HEK293 (cell line): ENCODE measurements around the gene SRPRB.

ENCODE experiments used
- CTCF ChIA-PET: fragments of 350-600 bp; formaldehyde crosslinking; extraction: SDS; loops from one replicate; lab custom pipeline; 2021; ENCODE audit warnings: antibody characterized with exemption; lab: Yijun Ruan, JAX
- POLR2A ChIA-PET: fragments of 300-600 bp; formaldehyde crosslinking; extraction: SDS; loops from one replicate; lab custom pipeline; 2020; ENCODE audit warnings: antibody characterized with exemption, inconsistent platforms; lab: Yijun Ruan, JAX
- H3K27ac ChIP-seq: fragments of 200-500 bp; sonication (Bioruptor generic); 2 replicates; pipeline ENCODE4 v1.5.1; 2014; ENCODE audit warnings: low read depth, low read length, control low read depth, inconsistent platforms; ENCODE audit errors: extremely low read depth
- H3K36me3 ChIP-seq, 2 experiments: fragments of 200-500 bp in 1 of 2; sonication (Bioruptor generic) in 1 of 2; 1 replicate in 1 of 2; 2 replicates in 1 of 2; pipeline ENCODE4 v1.5.1; 2014 to 2017; ENCODE audit warnings: inconsistent platforms in 2 of 2, low read length in 2 of 2; ENCODE audit not compliant: control insufficient read depth in 2 of 2, insufficient read depth in 1 of 2
- H3K4me1 ChIP-seq: fragments of 200-500 bp; sonication (Bioruptor generic); 2 replicates; pipeline ENCODE4 v1.5.1; 2014; ENCODE audit warnings: mild to moderate bottlenecking, low read length, inconsistent platforms; ENCODE audit not compliant: control insufficient read depth, insufficient read depth
- H3K4me3 ChIP-seq: 2 replicates; pipeline ENCODE4 v1.5.1; 2011; ENCODE audit warnings: low read depth, mild to moderate bottlenecking, control low read depth, low read length, moderate library complexity
- H3K9me3 ChIP-seq: fragments of 200-500 bp; sonication (Bioruptor generic); 2 replicates; pipeline ENCODE4 v1.5.1; 2014; ENCODE audit warnings: low read depth, low read length, inconsistent platforms; ENCODE audit not compliant: control insufficient read depth, insufficient read depth
- GLIS1 ChIP-seq: fragments of 450-650 bp; formaldehyde crosslinking; IDR thresholded peaks from 2 replicates; pipeline ENCODE4 v1.5.1; 2016; ENCODE audit warnings: missing biosample characterization, missing genetic modification characterization
- HOXA7 ChIP-seq: sonication (generic); formaldehyde crosslinking; IDR thresholded peaks from 2 replicates; pipeline ENCODE4 v1.8.1; 2022; ENCODE audit warnings: missing genetic modification reagents, borderline replicate concordance
- KLF7 ChIP-seq: fragments of 450-650 bp; formaldehyde crosslinking; IDR thresholded peaks from 2 replicates; pipeline ENCODE4 v1.5.1; 2016; ENCODE audit warnings: missing biosample characterization, missing genetic modification characterization, borderline replicate concordance
- MZF1 ChIP-seq: fragments of 450-650 bp; formaldehyde crosslinking; IDR thresholded peaks from 2 replicates; pipeline ENCODE4 v1.5.1; 2017; ENCODE audit warnings: missing biosample characterization, missing genetic modification characterization, borderline replicate concordance
- OSR2 ChIP-seq: fragments of 450-650 bp; formaldehyde crosslinking; IDR thresholded peaks from 2 replicates; pipeline ENCODE4 v1.5.1; 2016; ENCODE audit warnings: missing biosample characterization, missing genetic modification characterization
- OVOL3 ChIP-seq: fragments of 450-650 bp; formaldehyde crosslinking; IDR thresholded peaks from 2 replicates; pipeline ENCODE4 v1.5.1; 2016; ENCODE audit warnings: missing biosample characterization, missing genetic modification characterization
- SETDB1 ChIP-seq: IDR thresholded peaks from one replicate; pipeline ENCODE4 v1.6.1; 2017; ENCODE audit warnings: mild to moderate bottlenecking, low read length, moderate library complexity, mixed read lengths; ENCODE audit not compliant: insufficient read length
- ZFP3 ChIP-seq: fragments of 450-650 bp; formaldehyde crosslinking; IDR thresholded peaks from 2 replicates; pipeline ENCODE4 v1.5.1; 2016; ENCODE audit warnings: low read depth, missing biosample characterization, missing genetic modification characterization
- ZNF112 ChIP-seq: fragments of 450-650 bp; formaldehyde crosslinking; IDR thresholded peaks from 2 replicates; pipeline ENCODE4 v1.5.0; 2017; ENCODE audit warnings: missing biosample characterization, missing genetic modification characterization
- ZNF114 ChIP-seq: fragments of 450-650 bp; formaldehyde crosslinking; IDR thresholded peaks from 2 replicates; pipeline ENCODE4 v1.5.0; 2017; ENCODE audit warnings: missing biosample characterization, missing genetic modification characterization
- ZNF138 ChIP-seq: fragments of 450-650 bp; formaldehyde crosslinking; IDR thresholded peaks from 2 replicates; pipeline ENCODE4 v1.5.1; 2016; ENCODE audit warnings: missing biosample characterization, missing genetic modification characterization, borderline replicate concordance
- ZNF302 ChIP-seq: fragments of 450-650 bp; formaldehyde crosslinking; IDR thresholded peaks from 2 replicates; pipeline ENCODE4 v1.5.1; 2016; ENCODE audit warnings: missing biosample characterization, missing genetic modification characterization, low read depth
- ZNF324 ChIP-seq: fragments of 450-650 bp; formaldehyde crosslinking; IDR thresholded peaks from 2 replicates; pipeline ENCODE4 v1.5.1; 2016; ENCODE audit warnings: missing biosample characterization, missing genetic modification characterization
- ZNF341 ChIP-seq: fragments of 450-650 bp; formaldehyde crosslinking; IDR thresholded peaks from 2 replicates; pipeline ENCODE4; 2016; ENCODE audit warnings: low read depth, missing biosample characterization, missing genetic modification characterization
- ZNF37A ChIP-seq: fragments of 450-650 bp; IDR thresholded peaks from 2 replicates; pipeline ENCODE4 v1.5.1; 2018; ENCODE audit warnings: missing biosample characterization, missing genetic modification characterization
- ZNF398 ChIP-seq: fragments of 450-650 bp; formaldehyde crosslinking; IDR thresholded peaks from 2 replicates; pipeline ENCODE4 v1.5.1; 2017; ENCODE audit warnings: missing biosample characterization, missing genetic modification characterization
- ZNF426 ChIP-seq: fragments of 450-650 bp; formaldehyde crosslinking; IDR thresholded peaks from 2 replicates; pipeline ENCODE4 v1.5.1; 2017; ENCODE audit warnings: missing biosample characterization, missing genetic modification characterization, mild to moderate bottlenecking, inconsistent platforms, moderate library complexity
- ZNF585B ChIP-seq: fragments of 450-650 bp; formaldehyde crosslinking; IDR thresholded peaks from 2 replicates; pipeline ENCODE4 v1.5.1; 2016; ENCODE audit warnings: missing biosample characterization, missing genetic modification characterization
- ZNF629 ChIP-seq: fragments of 450-650 bp; formaldehyde crosslinking; IDR thresholded peaks from 2 replicates; pipeline ENCODE4 v1.5.1; 2017; ENCODE audit warnings: missing biosample characterization, missing genetic modification characterization
- ZNF76 ChIP-seq: fragments of 450-650 bp; formaldehyde crosslinking; IDR thresholded peaks from 2 replicates; pipeline ENCODE4; 2016; ENCODE audit warnings: low read depth, missing biosample characterization, missing genetic modification characterization, borderline replicate concordance
- ZNF843 ChIP-seq: fragments of 450-650 bp; formaldehyde crosslinking; IDR thresholded peaks from 2 replicates; pipeline ENCODE4 v1.5.1; 2016; ENCODE audit warnings: missing biosample characterization, missing genetic modification characterization
- ZSCAN30 ChIP-seq: fragments of 450-650 bp; IDR thresholded peaks from 2 replicates; pipeline ENCODE4 v1.5.1; 2018; ENCODE audit warnings: missing biosample characterization, mild to moderate bottlenecking, missing genetic modification characterization, moderate library complexity
- TF ChIP-seq, protein P1 (sequence below): fragments of 450-650 bp; formaldehyde crosslinking; IDR thresholded peaks from 2 replicates; pipeline ENCODE4; 2016; ENCODE audit warnings: missing biosample characterization, missing genetic modification characterization
- TF ChIP-seq, protein P2 (sequence below): fragments of 450-650 bp; formaldehyde crosslinking; IDR thresholded peaks from 2 replicates; pipeline ENCODE4 v1.5.1; 2017; ENCODE audit warnings: missing biosample characterization, missing genetic modification characterization
- TF ChIP-seq, protein P3 (sequence below): fragments of 450-650 bp; formaldehyde crosslinking; IDR thresholded peaks from 2 replicates; pipeline ENCODE4 v1.5.1; 2016; ENCODE audit warnings: missing biosample characterization, missing genetic modification characterization
- TF ChIP-seq, protein P4 (sequence below): fragments of 450-650 bp; formaldehyde crosslinking; IDR thresholded peaks from 2 replicates; pipeline ENCODE4 v1.5.1; 2016; ENCODE audit warnings: missing biosample characterization, missing genetic modification characterization

SRPRB gene

GRCh38 chr3:133833267-133833666 lies 27.7 kb downstream of the SRPRB start:
- no peak overlapping the region for H3K27ac ChIP-seq
- POLR2A ChIA-PET: no interaction called here
- TF ChIP-seq, protein P1, sequence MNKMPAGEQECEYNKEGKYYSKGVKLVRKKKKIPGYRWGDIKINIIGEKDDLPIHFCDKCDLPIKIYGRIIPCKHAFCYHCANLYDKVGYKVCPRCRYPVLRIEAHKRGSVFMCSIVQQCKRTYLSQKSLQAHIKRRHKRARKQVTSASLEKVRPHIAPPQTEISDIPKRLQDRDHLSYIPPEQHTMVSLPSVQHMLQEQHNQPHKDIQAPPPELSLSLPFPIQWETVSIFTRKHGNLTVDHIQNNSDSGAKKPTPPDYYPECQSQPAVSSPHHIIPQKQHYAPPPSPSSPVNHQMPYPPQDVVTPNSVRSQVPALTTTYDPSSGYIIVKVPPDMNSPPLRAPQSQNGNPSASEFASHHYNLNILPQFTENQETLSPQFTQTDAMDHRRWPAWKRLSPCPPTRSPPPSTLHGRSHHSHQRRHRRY (tag by site-specific recombination): no peak
- TF ChIP-seq OSR2 (tag by site-specific recombination) (no peak), ZNF76 (tag by site-specific recombination) (no peak), OVOL3 (tag by site-specific recombination) (no peak), ZNF112 (tag by site-specific recombination) (no peak), MZF1 (tag by site-specific recombination) (no peak), KLF7 (tag by site-specific recombination) (no peak), ZNF37A (tag by site-specific recombination) (no peak), ZNF114 (tag by site-specific recombination) (no peak), ZNF341 (tag by site-specific recombination) (no peak), ZFP3 (tag by site-specific recombination) (no peak), ZNF138 (no peak)
- TF ChIP-seq, protein P2, sequence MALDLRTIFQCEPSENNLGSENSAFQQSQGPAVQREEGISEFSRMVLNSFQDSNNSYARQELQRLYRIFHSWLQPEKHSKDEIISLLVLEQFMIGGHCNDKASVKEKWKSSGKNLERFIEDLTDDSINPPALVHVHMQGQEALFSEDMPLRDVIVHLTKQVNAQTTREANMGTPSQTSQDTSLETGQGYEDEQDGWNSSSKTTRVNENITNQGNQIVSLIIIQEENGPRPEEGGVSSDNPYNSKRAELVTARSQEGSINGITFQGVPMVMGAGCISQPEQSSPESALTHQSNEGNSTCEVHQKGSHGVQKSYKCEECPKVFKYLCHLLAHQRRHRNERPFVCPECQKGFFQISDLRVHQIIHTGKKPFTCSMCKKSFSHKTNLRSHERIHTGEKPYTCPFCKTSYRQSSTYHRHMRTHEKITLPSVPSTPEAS (tag by site-specific recombination): no peak
- TF ChIP-seq, protein P3, sequence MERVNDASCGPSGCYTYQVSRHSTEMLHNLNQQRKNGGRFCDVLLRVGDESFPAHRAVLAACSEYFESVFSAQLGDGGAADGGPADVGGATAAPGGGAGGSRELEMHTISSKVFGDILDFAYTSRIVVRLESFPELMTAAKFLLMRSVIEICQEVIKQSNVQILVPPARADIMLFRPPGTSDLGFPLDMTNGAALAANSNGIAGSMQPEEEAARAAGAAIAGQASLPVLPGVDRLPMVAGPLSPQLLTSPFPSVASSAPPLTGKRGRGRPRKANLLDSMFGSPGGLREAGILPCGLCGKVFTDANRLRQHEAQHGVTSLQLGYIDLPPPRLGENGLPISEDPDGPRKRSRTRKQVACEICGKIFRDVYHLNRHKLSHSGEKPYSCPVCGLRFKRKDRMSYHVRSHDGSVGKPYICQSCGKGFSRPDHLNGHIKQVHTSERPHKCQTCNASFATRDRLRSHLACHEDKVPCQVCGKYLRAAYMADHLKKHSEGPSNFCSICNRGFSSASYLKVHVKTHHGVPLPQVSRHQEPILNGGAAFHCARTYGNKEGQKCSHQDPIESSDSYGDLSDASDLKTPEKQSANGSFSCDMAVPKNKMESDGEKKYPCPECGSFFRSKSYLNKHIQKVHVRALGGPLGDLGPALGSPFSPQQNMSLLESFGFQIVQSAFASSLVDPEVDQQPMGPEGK (tag by site-specific recombination): no peak
- TF ChIP-seq, protein P4, sequence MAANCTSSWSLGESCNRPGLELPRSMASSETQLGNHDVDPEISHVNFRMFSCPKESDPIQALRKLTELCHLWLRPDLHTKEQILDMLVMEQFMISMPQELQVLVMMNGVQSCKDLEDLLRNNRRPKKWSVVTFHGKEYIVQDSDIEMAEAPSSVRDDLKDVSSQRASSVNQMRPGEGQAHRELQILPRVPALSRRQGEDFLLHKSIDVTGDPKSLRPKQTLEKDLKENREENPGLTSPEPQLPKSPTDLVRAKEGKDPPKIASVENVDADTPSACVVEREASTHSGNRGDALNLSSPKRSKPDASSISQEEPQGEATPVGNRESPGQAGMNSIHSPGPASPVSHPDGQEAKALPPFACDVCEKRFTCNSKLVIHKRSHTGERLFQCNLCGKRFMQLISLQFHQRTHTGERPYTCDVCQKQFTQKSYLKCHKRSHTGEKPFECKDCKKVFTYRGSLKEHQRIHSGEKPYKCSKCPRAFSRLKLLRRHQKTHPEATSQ (tag by site-specific recombination): no peak
- TF ChIP-seq, all 188 proteins: peak for 0
- H3K4me1 ChIP-seq: no peaks in the 10 kb centered on the region
- no peaks in the 10 kb centered on the region for H3K9me3 ChIP-seq
- H3K4me3 ChIP-seq: no peak overlapping the region
- CTCF ChIA-PET: interaction anchor here (0.6 kb wide), 1 partner anchor 78 kb away, joined by 4 read pairs; no protein-coding TSS in a partner anchor
- peaks cover 0 to 52% of the 10 kb centered on the region in 2 experiments; a peak in 1 of 3 replicates for H3K36me3 ChIP-seq

- Histone ChIP-seq H3K27ac (no peak overlapping the region), H3K4me1 (no peaks in the 10 kb centered on the region), H3K9me3 (no peaks in the 10 kb centered on the region), H3K36me3 (peaks cover 0 to 60% of the 10 kb centered on the region in 2 experiments; a peak in 1 of 3 replicates), H3K4me3 (no peak overlapping the region)
- ChIA-PET POLR2A (no interaction called here), CTCF (interaction anchor here (0.6 kb wide), 1 partner anchor 77 kb away, joined by 4 read pairs; no protein-coding TSS in a partner anchor)
- no peak for TF ChIP-seq ZNF585B (tag by site-specific recombination)
- TF ChIP-seq ZNF324 (tag by site-specific recombination): no peak
- TF ChIP-seq ZNF629 (tag by site-specific recombination): no peak
- TF ChIP-seq ZNF302 (tag by site-specific recombination): no peak
- TF ChIP-seq SETDB1: no peak
- no peak for TF ChIP-seq ZNF398 (tag by site-specific recombination)
- no peak for TF ChIP-seq ZSCAN30 (tag by site-specific recombination)
- no peak for TF ChIP-seq ZNF426
- TF ChIP-seq ZNF843: no peak
- TF ChIP-seq HOXA7 (CRISPR knock-in tag): no peak
- no peak for TF ChIP-seq GLIS1
Observed at GRCh38 chr3:133833880-133834620, 28.4 kb downstream of the SRPRB start.
